T-helper 1 cell (primary cell): Measurements from ENCODE around the gene NSD2.

Source experiments
- DNase-seq, 5 donors: peaks; one replicate each; pipeline ENCODE4 v3.0.0-alpha.2; 2012 to 2020

NSD2 gene

DNA sequence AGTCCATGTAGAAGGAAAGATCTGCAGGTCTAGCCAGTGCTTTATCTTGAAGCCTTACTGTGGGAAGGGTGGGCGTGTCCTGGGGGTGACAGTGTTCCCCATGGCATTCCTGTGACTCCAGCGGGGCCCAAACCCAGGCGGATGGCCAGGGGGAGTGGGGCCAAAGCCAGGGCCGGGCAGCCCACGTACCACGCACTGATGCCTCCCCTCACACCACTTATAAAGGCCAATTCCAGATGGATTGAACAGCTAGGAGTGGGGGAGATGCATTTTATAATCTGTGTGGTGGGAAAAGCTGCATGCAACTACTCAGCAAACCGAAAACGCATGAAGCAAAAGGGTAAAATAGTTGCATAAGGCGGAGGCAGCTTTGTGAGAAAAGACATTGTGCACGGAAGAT, 101.2 kb downstream of the NSD2 start:
- no peak for DNase-seq

GRCh38 chr4:1973218-1973617, 102.0 kb downstream of the NSD2 start:
- DNase-seq, result no peak

- no peak for DNase-seq
Measured at GRCh38 chr4:1973661-1974060, 102.5 kb downstream of the NSD2 start.

DNA sequence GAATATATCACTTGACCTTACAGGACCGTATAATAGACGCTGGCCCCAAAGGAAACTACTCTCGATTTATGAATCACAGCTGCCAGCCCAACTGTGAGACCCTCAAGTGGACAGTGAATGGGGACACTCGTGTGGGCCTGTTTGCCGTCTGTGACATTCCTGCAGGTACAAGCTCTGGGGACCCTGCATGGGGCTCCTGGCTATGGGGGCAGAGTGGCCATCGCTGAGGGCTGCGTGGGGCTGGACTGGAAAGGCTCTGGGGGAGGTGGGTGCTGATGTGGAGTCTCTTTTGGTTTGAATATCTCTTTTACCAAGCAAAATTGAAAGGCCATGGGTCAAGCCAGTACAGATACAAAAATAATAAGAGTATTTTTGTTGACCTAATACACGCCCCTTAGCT, 103.6 kb downstream of the NSD2 start:
- no peak for DNase-seq

DNA sequence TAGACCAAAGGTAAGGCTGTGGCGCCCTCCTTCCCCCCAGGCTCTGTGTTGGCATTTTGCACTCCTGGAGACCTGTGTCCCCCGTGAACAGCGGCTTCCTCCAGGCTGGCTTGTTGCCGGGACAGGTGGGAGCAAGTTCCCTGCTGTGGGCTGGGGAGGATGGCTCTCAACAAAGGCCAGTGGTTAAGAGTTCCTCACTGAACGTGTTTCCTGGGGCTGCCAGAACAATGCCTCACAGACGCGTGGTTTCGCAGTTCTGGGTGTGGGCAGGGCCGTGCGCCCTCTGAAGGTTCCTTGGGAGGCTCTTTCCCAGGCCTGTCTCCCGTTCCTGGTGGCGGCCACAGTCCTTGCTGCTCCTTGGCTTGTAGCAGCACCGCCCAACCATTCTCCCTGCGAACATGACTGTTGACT, 104.2 kb downstream of the NSD2 start:
- no peak for DNase-seq

- DNase-seq, result no peak
Measured at GRCh38 chr4:1975880-1976279, 104.7 kb downstream of the NSD2 start.

DNA sequence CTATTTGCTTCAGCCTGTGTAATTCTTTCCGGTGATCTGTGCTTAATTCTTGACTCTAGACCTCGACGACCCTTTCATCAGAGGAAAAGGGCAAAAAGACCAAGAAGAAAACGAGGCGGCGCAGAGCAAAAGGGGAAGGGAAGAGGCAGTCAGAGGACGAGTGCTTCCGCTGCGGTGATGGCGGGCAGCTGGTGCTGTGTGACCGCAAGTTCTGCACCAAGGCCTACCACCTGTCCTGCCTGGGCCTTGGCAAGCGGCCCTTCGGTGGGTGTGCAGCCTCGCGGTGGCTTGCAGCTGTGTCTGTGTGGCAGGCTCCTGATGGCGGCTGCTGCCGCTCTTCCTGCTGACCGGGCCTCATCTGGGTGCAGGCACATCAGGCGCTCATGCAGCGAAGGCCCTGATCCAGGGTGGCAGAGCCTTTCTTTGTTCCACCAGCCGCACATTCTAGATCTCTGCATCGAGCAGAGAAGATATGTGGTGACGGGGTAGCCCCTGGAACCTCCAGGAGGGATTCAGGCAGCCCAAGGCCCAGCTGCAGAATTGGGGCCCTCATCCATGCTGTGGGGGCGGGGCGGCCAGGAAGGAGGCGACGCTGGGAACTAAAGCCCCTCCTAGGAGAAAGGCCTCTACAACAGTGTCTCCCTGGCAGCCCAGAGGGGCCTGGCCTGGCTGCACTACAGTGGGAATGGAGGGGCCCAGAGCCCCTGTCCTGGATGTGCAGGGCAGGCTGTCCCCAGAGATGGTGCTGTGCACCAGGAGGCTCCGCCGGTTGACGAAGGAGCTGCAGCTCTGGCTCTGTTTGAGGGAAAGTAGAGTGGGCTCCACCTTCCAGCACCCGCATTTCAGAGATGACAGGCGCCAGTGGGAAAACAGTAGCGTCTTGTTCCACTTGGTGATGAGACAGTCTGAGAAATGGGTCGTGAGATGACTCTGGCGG, 105.5 kb downstream of the NSD2 start:
- DNase-seq, result no peak

DNA sequence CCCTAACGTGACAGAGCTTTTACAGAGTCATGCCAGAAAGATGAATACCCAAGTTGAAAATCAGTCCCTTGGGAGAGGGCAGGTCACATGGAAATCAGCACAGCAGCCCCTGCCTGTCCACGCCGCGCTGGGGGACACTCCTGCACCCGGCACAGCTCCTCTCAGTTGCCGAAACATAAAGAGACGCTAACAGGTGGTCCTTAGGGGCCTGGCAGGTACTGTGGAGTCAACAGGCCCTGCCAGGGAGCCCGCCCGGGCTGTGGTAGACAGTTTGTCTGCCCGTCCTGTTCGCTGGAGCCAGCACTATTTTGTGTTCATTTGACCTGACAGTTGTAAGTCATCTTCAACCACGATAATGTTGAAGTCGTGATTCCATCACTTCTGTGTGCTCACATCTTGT, 107.0 kb downstream of the NSD2 start:
- no peak for DNase-seq

GRCh38 chr4:1978741-1979476, 107.7 kb downstream of the NSD2 start:
- DNase-seq, result no peak

DNA sequence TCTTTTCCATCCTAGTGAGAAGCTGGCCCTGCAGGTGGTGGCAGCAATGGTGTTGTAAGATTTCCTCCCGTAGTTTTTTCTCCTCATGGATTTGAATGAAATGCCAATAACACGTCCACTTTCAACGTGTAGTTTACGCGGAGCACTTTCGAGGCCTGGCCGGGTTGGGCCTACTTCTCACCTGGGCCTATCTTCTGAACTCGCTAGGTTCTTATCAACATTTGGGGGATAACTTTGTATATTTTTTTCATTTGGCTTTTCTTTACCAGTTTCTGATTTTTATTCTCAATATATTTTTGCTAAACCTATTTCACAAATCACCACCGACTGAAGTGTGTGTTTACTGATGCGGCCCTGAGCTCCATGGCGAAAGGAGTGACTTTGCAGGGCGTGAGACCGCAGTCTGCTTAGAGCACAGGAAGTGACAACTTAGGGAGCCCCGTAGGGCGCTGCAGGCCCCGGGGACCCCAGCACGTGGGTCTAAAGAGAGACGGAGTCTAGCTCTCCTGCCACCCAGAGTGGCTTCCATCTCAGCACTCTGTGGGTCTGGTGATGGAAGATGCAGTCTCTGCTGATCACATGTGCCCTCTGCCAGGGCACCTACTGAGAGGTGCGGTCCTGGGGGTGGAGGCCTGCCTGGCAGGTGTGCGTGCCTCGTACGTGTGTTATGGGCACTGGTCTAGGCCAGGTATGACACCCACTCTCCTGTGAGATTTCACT, 108.4 kb downstream of the NSD2 start:
- DNase-seq, result no peak

- DNase-seq, result no peak
Measured at GRCh38 chr4:1980561-1981041, 109.4 kb downstream of the NSD2 start.

DNA sequence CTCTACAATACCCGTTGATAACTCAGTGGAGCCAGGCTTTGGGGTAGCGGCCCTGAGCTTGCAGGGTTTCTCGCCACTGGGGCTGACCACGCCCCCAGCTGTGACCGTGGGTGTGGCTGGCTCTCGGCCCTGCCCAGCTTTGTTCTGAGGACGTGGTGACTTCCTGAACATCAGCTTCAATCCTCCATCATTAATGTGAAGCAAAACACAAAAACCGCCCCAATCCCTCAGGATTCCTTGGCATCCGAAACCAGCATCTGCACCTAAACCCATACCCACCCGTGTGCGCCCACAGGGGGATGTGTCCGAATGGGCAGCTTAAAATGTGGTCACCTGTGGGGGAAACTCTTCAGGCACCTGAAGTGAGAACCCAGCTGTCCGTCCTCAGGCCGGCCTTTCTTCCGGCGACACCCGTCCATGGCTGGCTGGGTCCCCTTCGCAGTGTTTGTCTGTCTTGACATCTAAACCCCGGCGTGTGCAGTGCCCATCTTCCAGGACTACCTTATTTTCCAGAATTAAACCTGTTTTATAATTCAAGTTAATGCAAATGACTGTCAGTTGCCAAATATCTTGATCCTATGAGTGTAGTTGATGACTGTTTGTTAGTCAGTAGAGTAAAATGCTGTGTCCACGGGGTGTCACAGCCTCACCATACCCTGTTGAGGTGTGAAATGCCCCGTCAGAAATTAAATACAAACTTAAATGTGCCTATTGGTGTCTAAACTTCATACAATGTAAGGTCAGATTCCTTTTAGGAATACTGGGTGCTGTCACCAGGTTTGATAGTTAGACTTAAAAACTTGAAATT, 110.3 kb downstream of the NSD2 start:
- DNase-seq, result no peak

DNA sequence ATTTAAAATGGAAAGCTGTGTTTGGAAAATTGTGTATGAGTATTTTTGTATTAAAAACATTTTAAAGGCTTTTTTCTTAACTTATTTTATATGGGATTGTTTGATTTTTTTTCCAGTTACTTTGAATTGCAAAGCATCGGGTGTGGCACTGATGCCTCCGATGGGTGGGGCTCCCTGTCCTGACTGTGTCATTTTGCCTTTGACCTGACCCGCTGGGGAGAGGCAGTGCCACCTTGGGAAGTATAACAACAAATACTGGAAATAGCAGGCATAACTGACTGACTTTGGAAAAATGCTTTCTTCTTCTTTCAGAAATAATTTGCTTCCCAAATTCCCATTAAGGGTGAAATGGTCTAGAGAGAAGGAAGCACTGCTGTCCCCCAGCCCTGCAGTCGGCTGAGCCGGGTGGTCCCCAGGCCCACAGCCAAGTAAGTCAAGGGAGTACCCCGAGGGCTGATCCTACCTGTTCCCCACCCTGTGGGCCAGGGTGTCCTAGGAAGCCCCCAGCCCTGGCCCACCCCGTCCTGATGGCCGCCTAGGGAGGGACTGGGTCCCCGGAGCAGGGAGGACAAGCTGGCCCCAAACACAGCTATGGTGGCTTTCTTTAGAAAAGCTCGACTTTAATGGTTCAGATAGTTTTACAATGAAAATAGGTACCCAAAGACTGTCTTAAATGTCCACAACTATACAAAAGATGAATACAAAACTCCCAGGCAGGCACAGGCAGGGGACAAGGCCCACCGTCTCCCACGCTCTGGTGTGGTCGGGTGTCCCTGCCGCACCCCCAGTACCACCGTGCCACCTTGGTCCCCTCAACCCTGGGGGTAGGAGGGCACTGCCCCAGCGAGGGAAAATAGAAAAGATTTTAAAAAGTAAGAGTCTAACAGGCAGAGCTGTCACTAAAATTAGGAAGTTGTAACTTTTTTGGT, 111.2 kb downstream of the NSD2 start:
- DNase-seq, result no peak

- no peak for DNase-seq
Measured at GRCh38 chr4:1983053-1983845, 112.1 kb downstream of the NSD2 start.

DNA sequence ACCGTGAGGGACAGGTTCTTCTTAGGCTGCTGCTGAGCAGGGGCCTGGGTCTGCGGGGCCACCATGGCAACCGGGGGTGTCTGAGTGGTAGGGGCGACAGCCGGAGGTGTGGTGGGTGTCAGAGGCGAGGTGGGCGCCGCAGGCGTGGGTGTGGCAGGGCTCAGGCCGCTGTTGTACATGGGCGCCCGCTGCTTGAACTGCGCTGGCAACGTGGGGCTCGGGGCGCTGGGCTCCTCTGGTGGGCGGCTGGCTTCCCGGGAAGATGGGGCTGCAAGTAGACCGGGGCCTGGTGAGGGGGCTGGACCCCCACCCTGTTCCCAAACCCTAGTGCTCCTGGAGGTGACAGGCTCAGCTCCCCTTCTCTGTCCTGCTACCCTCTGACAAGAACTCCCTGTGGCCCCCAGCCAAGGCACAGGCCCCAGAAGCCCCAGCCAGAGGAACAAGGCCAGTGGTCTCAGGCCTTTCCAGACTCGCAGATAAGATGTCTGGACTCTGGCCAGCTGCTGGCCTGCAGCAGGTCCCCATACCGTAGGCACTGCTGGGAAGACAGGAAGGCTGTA, 112.7 kb downstream of the NSD2 start:
- no peak for DNase-seq

DNA sequence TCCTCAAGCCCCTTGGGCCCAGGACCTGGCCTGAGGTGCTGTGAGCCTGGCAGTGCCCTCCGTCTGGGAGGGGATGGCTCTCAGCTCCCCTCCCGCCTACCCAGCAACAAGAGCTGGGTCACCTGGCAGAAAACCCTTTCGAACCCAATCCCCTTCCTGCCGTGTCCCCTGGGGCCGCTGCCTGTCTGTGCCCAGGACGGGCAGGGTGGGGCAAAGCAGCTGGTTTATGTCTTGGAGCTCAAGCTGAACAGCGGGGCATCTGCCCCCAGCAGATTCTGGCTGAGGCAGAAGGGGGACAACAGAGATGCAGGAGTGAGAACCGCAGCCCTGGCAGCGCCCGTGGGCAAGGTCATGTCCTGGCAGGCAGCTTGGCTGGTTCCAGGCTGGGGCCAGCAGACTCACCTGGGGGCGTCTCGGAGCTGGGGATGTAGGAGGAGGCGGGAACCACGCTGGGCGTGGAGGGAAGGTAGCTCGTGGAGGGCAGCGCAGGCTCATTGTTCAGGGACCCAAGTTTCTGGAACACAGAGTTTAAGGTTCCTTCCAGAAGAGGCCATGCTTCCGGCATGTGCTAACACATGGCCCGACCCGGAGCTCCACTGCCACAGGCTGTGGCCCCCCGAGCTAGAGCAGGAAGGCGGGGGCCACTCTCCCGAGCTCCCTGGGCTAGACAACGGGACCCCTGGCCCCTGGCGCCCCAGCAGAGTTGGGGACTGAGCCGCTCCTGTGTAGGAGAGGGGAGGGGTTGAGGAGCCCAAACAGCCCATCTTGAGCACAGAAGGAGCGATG, 113.4 kb downstream of the NSD2 start:
- DNase-seq, result no peak

DNA sequence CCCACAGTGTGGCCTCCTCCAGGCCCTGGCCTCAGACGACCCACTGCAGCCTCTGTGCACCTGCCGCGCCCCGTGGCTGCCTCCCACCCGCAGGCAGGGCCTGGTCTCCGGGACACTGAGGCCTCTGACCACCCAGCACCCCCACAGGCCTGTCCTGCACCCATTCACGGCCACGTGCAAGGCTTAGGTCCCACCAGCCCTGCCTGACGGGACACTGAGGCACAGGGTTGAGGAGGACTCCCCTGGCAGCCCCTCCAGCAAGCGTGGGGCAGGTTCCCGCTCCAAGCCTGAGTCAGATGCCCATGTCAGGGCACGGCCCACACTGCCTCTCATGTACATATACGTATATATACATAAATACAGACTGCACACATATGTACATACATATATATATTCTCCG, 114.1 kb downstream of the NSD2 start:
- no peak for DNase-seq

- no peak for DNase-seq
Measured at GRCh38 chr4:1985780-1986577, 114.8 kb downstream of the NSD2 start.
